GM19043 (cell line): Measurements from ENCODE around the gene CIAO1.
"Not testable (repeated sequence)": the region's sequence is repeated elsewhere in the genome, so short reads cannot be mapped to it uniquely, and the experiment has no call there.

Experiments
- ATAC-seq: cut with Tn5 transposase; IDR thresholded peaks from one replicate; pipeline ENCODE4 v1.9.1; 2021; ENCODE audit warnings: low read depth; ENCODE audit not compliant: unreplicated experiment

CIAO1 gene

DNA sequence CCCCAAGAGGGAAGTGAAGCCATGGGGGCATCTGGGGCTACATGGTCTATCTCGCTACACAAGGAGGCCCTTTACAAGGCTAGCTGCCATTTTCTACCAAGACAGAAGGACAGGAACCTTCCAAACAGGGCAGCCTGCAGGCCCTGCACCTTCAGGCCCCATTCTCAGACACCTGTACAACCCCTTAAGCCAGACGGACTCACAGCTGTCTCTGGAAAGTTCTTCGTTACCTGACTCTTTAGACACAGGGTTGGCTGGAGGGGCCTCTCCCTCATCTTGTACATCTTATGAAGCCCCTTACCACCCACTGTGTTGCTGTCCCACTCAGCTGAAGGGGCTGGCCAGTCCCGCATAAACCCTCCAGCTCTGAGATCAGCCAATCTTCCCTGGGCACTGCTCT lies 17.4 kb upstream of the CIAO1 start:
- ATAC-seq: no peak

DNA sequence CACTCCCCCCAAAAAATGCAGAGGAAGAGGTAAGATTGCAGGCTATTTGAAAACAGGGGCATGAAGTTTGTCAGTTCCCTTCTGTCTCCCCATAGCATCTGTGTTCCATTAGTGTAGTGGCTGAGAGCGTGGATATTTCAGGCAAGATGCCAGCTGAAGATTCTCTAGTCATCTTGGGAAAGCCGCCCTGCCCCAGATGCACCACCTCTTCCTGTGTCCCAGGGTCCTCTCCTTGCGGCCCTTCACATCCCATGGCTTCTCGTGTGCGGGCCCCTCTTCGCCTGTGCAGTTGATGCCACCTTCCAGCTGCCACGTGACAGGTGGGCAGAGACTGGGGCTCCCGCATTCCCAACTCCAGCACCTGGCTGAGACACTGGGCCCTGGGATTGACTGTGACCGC lies 16.4 kb upstream of the CIAO1 start:
- no peak for ATAC-seq

DNA sequence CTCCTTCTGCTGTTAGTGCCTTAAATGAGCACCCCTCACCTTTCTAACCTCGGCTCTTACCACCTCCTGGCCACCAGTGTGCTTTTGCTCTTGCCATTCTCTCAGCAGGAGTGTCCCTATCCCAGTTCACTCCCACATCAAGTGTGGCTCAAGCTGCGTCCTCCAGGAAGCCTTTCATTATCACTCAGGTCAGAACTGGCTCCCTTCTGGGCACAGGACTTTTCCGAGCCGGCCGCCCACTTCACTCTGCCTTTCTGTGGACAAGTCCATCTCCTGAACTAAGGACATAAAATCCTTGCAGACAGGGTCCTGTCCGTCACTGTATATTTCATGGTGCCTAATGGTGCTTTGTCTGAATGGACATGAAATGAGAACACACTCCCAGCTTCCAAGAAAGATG lies 15.8 kb upstream of the CIAO1 start:
- no peak for ATAC-seq

DNA sequence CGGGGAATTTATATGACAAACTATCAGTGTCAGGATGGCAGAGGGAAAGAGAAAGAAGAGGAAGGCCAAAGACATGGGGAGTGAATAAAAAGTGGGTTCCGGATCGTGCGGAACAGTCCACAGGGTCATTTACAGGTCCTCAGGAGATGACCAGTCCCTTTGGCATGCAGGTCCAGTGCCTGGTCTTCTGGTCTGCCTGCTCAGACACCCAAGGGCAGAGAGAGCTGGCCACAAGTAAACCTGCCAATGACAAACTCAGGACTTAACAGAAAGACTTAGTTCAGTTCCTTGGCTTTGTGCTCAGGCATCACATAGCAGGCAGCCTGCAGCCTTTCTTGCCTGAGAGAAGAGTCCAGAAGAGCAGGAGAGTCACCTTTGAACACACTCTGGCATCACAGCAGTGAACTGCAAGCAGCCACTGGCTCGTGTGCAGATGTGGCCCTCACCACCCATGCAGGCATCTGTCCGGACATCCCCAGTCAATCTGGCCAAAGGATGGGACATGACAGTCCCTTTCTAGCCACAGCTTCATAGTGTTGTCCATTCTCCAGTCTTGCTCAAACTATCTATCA lies 14.2 kb upstream of the CIAO1 start:
- no peak for ATAC-seq

DNA sequence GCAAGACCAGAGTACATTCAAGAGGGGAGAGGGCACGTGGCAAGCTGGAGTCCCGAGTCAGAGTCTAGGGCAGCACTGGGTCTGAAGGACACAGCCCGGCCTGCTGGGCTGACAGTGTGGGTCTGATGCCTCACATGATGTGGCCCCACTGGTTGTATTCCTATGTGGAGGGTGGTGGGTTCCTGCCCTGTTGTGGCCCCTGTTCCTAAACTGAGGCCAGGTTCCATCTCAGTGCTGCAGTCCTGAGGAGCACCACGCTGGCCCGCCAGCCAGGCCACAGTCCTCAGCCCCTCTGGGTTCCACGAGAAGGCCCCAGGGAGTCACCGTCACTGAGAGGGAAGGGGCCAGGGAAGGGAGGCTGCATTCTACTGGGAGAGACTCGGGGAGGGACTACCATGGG lies 13.5 kb upstream of the CIAO1 start:
- ATAC-seq: no peak

DNA sequence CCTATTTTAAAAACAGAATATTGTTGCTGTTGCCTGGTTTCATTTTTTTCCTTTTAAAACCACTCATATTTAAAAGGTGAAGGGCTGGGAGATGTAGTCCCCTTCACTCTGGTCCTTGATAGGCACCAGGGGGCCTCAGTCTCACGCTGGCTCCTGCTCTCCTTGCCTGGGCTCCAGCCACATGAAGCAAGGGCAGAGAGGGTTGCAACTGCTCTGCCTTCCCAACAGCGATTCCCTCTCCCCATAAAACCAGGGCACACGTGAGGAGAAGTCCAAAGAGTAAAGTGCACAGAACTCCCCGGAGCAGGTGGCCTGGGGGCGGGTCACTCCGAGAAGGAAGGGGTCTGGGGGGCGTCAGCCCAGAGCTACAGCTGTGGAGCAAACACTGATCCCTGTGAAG lies 13.0 kb upstream of the CIAO1 start:
- no peak for ATAC-seq

DNA sequence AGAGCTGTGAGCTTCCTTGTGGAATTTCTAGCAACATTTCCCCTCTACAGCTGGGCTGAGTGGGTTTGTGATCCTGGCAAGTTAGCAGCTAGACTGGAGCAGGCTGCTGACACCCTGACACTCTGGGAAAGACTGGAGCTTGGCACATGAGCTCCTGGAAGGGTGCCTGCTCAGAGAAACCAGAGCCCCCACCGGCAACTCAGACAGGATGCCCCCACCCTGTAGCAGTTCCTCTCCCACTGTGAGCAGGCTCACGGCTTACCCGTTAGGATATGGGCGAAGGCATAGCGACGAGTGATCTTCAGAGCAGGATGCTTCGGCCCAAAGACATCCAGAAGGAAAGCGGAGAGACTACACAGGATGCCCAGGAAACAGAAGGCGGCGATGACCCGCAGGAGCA lies 11.5 kb upstream of the CIAO1 start:
- ATAC-seq: no peak

DNA sequence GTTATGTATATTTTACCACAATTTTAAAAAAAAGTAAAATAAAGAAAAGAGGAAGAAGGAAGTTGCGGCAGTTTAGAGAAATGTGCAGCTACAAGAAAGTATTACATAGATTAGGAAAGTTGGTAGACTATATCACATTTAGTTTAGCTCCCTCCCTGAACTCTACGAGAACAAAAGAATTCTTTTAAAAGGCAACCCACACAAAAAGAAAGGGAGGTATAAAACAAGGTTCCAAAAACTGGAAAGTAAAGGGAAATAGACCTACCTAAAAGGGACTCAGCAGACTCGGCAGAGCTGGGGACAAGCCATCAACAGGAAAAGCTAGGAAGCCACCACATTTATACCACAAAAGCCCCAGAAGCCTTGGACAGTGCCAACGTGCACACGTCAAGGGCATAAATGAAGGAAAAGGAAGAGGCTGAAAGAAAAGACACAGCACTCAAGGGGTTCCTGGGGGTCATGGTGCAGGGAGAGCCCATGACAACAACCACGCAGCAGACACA lies 9.4 kb upstream of the CIAO1 start:
- no peak for ATAC-seq

DNA sequence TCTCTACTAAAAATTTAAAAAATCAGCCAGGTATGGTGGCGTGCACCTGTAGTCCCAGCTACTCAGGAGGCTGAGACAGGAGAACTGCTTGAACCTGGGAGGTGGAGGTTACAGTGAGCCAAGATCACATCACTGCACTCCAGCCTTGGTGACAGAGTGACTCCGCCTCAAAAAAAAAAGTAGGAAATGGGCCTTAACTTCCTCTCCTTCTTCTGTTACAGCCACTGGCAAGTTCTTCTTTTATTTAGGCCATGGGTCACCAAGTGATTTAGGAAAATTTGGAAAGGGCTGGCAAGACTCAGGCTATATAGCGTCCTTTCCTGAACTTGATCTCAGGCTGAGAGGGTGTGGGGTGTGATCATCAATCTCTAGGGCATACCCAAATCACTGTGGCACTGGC lies 8.3 kb upstream of the CIAO1 start:
- not testable (repeated sequence) for ATAC-seq

DNA sequence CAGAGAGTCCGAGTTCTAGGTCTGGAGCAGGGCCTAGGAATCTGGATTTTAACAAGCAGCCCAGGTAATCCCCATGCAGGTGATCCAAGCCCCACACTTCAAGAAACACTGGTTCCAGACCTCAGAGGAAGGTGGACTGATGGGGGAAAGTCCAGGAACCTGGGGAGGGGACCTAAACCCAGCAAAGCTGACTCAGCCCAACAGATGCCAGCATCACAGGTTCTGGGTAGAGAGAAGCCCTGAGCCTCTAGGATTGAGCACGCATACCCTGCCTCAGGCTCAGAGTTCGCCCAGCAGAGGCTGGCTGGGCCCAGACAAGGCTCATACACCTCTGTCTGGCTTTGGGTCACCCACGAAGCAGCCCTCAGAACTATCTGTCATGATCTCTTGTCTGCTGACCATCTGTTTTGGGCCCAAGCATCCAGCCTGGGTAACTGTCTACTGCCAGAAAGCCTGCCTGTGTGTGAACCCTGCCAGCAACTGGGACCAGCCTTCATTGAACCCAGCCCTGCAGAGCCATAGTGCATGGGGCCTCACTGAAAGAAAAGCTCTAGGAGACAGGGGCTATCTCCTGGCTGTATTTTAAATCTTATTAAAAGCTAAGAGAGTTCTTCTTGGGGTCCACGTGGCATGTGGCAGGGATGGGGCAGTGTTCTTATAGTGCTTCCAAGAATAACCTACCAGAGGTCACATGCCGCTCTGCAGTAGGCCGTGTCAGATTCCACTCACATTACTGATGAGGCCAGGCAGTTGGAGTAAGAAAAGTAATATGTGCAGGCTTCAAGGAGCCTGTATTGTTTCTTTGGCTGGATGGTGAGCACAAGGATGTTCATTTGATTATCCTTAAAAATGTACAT lies 7.6 kb upstream of the CIAO1 start:
- no peak for ATAC-seq

DNA sequence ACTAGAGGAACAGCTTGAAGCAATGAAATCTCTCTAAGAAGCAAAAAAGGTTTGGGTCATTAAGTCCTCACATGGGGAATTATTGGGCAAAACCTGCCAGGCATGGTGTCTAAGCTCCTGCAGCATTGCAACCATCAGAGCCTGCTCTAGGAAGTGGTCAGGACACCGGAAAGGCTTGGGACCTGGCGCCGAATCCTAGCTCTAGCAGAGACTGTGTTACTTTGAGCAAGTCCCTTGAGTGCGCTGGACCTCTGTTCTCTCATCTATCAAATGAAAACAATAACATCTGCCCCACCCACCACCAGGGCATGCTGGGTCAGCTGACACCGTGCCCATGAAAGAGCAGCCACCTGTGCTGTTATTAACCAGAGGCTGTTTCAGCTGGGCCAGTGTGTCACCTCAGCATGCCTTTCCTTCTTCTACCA lies 6.5 kb upstream of the CIAO1 start:
- no peak for ATAC-seq

DNA sequence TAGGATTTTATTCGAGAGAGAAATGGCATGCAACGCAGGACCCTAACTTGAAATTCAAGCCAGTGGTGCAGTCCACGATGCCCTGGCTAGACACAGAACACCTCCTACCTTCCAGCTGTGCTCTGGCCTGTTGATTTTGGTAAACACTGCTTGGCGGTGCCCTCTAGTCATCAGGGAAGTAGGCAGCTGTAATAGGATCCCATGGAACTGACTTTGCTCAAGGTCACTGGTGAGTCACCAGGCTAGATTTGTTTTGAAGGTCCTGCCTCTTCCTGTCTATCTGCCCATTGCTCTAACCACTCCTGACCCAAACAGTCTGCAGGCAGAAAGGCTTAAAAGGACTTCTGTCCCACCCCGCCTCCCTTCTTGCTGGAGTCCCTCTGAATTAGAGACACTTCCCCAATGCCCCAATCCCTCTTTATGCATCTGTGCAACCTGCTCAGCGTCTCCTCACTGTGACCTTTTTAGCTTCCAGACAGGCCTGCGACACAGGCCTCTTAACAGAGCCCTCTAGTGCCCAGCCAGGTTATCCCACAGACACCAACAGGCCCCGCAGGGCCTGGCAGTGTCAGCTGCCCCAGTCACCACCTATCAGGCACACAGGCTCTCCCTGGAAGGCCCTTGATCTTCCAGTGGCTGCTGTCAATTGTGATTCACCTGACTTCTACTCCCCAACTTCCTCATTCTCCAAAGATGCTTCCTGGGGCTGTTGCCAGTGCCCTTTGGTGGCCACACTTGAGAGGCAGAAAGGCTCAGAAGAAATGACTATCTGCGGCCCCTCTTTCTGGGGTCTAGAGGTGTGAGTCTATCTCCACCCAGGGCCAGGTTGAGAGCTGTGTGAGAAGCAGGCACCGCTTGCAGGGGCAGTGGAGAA lies 5.4 kb upstream of the CIAO1 start:
- ATAC-seq: no peak

DNA sequence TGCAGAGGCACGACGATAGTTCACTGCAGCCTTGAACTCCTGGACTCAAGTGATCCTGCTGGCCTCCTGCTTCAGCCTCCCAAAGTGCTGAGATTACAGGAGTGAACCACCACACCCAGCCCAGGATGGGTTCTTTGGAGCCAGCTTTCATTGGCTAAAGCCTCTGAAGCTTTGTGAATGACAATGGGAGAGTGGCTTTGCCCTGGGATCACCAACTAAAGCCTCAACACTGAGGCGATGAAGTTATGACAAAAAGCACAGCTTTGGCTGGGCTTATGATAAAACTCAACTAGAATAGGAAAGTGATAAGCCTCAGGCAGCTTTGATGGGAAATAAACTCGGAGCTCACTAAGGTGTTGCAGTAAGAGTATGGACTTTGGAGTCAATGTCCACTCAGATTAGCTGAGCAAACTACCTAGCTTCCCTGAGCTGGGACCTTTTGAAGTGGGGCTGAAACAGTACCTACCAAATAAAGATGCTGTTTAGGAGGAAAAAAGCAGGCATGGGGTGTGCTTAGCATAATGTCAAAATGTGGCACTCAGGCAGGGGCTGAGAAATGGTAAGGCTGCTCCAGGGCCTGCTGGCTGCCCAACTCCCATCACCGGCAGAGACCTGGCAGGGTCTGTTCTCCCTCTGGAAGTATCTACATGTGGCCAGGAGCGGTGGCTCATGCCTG lies 4.6 kb upstream of the CIAO1 start:
- ATAC-seq: no peak

DNA sequence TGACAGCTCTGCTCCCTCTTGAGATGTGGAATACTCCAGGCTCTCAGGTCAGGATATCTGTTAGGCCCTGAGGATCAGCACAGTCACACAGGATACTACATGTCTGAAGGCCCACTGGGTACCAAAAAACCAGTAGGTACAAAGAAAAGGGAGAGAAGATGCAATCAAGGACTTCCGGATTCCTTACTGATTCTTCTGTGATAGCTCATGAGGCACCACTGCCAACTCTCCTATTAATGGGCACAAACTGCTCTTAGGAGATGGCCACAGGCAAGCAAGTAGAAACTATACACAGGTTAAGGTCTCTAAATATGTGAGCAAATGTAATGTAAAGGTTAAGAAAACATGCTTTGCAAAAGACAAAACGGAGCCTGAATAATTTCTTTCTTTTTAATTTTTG lies 3.7 kb upstream of the CIAO1 start:
- no peak for ATAC-seq

DNA sequence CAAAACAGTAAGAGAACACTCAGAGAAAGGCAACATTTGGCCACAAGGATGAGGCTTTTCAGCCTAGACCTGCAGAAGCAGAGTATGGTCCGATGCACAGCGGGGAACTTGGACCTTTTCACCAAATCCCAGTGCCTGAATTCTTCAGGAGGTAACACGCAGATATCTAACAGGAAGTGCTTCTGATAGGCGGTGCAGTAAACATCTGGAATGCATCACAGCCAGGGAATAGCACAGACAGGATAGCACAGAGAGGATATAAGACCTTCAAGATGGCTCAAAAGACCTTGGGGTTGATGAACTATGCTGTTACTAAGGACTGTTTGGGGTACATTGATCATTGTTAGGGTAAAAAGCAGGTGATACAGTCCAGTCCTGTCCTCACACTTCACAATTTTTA lies 1.9 kb upstream of the CIAO1 start:
- ATAC-seq: no peak

DNA sequence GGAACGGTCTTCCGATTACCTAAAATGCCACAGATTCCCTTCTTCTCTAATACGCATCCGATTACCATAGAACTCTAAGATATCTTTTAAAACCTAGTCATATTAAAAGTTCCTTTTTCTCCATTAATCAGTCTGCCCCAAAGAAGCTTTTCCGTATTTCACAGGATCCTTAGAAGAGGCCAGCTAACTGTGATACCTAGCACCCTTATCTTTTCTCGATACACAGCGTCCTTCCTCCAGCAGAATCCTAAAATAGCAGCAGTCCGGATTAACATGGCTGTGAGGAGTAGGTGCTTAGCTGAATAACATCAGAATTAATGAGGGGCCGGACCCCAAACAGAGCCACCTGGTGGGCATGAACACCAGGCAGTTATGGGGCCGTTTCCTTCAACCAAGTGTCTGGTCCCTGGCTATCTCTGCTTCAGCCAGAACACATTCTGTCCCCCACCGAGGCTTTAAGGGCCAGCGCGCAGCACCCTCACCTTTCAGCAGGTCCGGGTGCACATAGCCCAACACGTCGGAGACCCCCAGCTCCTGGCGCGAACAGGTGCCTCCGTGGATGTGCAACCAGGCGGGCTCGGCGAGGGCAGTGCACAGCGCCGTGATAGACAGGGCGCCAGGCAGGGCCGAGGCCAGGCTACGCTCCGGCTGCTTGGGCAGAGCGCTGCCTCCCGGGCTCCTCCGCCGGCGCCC lies 1.2 kb upstream of the CIAO1 start:
- ATAC-seq: no peak

DNA sequence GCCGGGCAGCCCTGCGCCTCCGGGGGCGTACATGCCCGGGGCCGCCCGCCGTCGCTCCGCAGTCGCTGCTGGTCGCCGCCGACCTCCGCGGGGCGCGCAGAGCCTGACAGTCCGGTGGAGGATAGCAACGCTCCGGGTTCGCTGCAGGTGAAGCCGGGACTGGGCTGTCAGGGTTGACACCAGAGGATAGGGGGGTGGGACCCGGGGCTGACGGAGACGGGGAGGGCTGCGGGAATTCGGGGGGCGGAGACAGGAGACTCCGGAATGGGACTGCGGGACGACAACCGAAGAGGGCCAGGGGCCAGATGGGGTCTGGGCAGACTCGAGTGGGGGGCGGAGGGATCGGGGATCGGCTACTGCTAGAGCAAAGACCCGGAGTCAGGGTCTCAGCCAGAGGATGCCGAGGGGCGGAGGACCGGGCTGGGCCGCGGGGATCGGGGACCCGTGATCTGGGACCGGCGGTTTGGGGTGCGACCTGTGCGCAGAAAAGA lies 631 bp upstream of the CIAO1 start:
- peak; percentile 1 for ATAC-seq

DNA sequence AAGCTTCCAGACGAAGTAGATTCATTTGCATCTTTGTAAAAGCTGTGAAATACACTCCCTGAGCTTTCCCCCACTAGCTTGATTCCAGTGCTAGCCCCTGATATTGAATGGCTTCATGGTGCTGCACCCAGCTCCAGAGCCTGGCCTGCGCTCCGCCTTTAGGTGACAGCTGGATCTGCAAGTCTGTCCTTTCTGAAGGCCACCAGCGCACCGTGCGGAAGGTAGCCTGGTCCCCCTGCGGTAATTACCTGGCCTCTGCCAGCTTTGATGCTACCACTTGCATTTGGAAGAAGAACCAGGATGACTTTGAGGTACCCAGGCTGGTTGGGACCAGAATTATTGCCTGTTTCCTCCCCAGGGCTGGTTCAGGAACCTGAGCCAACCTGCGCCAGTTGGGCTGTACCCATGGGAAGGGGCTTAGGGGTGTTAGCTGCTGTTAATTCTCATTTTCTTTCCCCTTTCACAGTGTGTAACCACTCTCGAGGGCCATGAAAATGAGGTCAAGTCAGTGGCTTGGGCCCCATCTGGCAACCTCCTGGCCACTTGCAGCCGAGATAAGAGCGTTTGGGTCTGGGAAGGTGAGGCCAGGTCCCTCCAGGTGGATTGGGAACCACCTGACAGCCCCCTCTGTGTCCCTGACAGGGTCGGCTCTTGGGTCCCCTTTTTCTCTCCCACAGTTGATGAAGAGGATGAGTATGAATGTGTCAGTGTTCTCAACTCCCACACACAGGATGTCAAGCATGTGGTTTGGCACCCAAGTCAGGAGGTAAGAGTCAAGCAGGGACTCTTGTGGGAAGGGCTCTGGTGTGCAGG lies 1.3 kb downstream of the CIAO1 start:
- no peak for ATAC-seq

DNA sequence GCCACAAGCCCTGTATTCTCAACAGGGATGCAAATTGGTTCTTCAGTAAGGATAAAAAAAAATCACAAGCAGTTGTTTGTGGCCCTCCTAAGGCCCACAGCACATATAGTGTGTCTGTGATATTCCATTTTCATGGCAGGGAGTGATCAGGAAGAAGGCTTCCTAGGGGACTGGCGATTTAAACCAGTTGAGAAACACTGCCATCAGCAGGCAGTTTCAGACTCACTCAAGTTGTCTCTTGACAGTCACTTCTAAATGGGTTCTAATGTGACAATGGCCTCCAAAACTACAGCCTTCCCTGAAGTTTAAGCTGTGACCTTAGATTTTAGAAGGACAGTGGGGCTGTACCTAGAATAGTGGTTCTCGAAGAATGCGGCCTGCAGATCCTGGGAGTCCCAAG lies 6.0 kb downstream of the CIAO1 start:
- no peak for ATAC-seq
